ENCODE results near the gene DGKB.

GRCh38 chr7:14332155-14332554 is 570.4 kb downstream of the DGKB start:
- no peak for TF ChIP-seq CTCF (IDR thresholded peaks at IDR 0.05)
- no peak for TF ChIP-seq POLR2A (IDR thresholded peaks at IDR 0.05)
